ENCODE measurements around the gene IRF6. TPM values are rescaled to one million over a fixed set of nuclear protein-coding genes. Genes with fewer than 3 reads are reported as not detected.
A peak's percentile ranks its signal among the peaks of the same experiment; 100 is the strongest.

IRF6 gene
- total RNA-seq (2022) = 44.1 and 51.2 TPM in 2 replicates
- percentile 81 among the genes with signal in this experiment for Bru-seq, nascent RNA
- percentile 90 among the genes with signal in this experiment for BruChase-seq, experiment 1, labeled RNA remaining after a 6-hour chase
- percentile 86 among the genes with signal in this experiment for BruChase-seq, experiment 2, labeled RNA remaining after a 2-hour chase
- long read RNA-seq, full-length matches to known transcripts = 28 of 44 reads
- long read RNA-seq, partial matches to known transcripts = 1 of 44 reads
- long read RNA-seq, other reads (novel, unspliced or antisense) = 15 of 44 reads

- no peaks in the 10 kb centered on the region for H3K27me3 Mint-ChIP-seq (ENCODE audit: unreplicated experiment)
- CTCF ChIA-PET = interaction anchor here (0.6 to 1.8 kb wide), 7 partner anchors 11 to 1867 kb away, joined by 3 to 13 read pairs (median 4); partner anchors contain the start of gene C1orf74
- H3K4me1 Mint-ChIP-seq (ENCODE audit: low read depth, unreplicated experiment) = peaks cover 55% of the 10 kb centered on the region
- no peak for TF ChIP-seq CTCF (IDR thresholded peaks at IDR 0.05; ENCODE audit: unreplicated experiment)
- H3K27ac Mint-ChIP-seq (ENCODE audit: unreplicated experiment) = peak within 1 kb of the TSS; percentile 90
- DNase-seq = peak; percentile 98
- peaks cover 23% of the 10 kb centered on the region for H3K36me3 Mint-ChIP-seq (ENCODE audit: insufficient read depth, unreplicated experiment)
- intact Hi-C loops (cut with micrococcal nuclease; ENCODE audit: unreplicated experiment) = loop anchor here (2.0 kb wide), 1 partner anchor 17 kb away; no protein-coding TSS in a partner anchor
- no peaks in the 10 kb centered on the region for H3K9me3 Mint-ChIP-seq (ENCODE audit: low read depth, unreplicated experiment)
- peak within 1 kb of the TSS; percentile 95 for H3K4me3 Mint-ChIP-seq (ENCODE audit: low read depth, unreplicated experiment)
- TSS peak; percentile 94 for BruUV-seq (replicated peaks)
These were observed at the start of gene IRF6 for GRCh38 chr1:209805875-209806760. Gene IRF6, minus strand, starts transcription at chr1:209806142. Its CDS starts 4,729 bp downstream, at chr1:209801413.

- Mint-ChIP-seq H3K9me3 (ENCODE audit: low read depth, unreplicated experiment) (no peaks in the 10 kb centered on the region), H3K27ac (ENCODE audit: unreplicated experiment) (no peak overlapping the region)
- CTCF ChIA-PET = no interaction called here
These were observed 49.7 kb upstream of the IRF6 start for GRCh38 chr1:209855623-209856022.

GRCh38 chr1:209855006-209855405, 49.1 kb upstream of the IRF6 start:
- CTCF ChIA-PET = no interaction called here
- Mint-ChIP-seq H3K4me1 (ENCODE audit: low read depth, unreplicated experiment) (no peaks in the 10 kb centered on the region), H3K27me3 (ENCODE audit: unreplicated experiment) (no peaks in the 10 kb centered on the region), H3K4me3 (ENCODE audit: low read depth, unreplicated experiment) (no peak overlapping the region), H3K27ac (ENCODE audit: unreplicated experiment) (no peak overlapping the region), H3K9me3 (ENCODE audit: low read depth, unreplicated experiment) (no peaks in the 10 kb centered on the region), H3K36me3 (ENCODE audit: insufficient read depth, unreplicated experiment) (peaks cover 42% of the 10 kb centered on the region)
- intact Hi-C loops (cut with micrococcal nuclease; ENCODE audit: unreplicated experiment) = no loop called here
- TF ChIP-seq CTCF (IDR thresholded peaks at IDR 0.05; ENCODE audit: unreplicated experiment) = no peak
- BruUV-seq (replicated peaks) = no TSS peak
- no peak for DNase-seq

More at GRCh38 chr1:209855623-209856022, 49.7 kb upstream of the IRF6 start:
- intact Hi-C loops (cut with micrococcal nuclease; ENCODE audit: unreplicated experiment) = no loop called here
- no peaks in the 10 kb centered on the region for H3K27me3 Mint-ChIP-seq (ENCODE audit: unreplicated experiment)
- BruUV-seq (replicated peaks) = no TSS peak
- H3K4me3 Mint-ChIP-seq (ENCODE audit: low read depth, unreplicated experiment) = no peak overlapping the region
- no peak for TF ChIP-seq CTCF (IDR thresholded peaks at IDR 0.05; ENCODE audit: unreplicated experiment)
- peaks cover under 1% of the 10 kb centered on the region for H3K4me1 Mint-ChIP-seq (ENCODE audit: low read depth, unreplicated experiment)
- no peak for DNase-seq
- peaks cover 42% of the 10 kb centered on the region for H3K36me3 Mint-ChIP-seq (ENCODE audit: insufficient read depth, unreplicated experiment)

- Mint-ChIP-seq H3K9me3 (ENCODE audit: low read depth, unreplicated experiment) (no peaks in the 10 kb centered on the region), H3K36me3 (ENCODE audit: insufficient read depth, unreplicated experiment) (peaks cover 42% of the 10 kb centered on the region), H3K4me1 (ENCODE audit: low read depth, unreplicated experiment) (no peaks in the 10 kb centered on the region), H3K27ac (ENCODE audit: unreplicated experiment) (no peak overlapping the region), H3K27me3 (ENCODE audit: unreplicated experiment) (no peaks in the 10 kb centered on the region), H3K4me3 (ENCODE audit: low read depth, unreplicated experiment) (no peak overlapping the region)
- intact Hi-C loops (cut with micrococcal nuclease; ENCODE audit: unreplicated experiment) = no loop called here
- CTCF ChIA-PET = no interaction called here
- BruUV-seq (replicated peaks) = no TSS peak
- no peak for DNase-seq
- no peak for TF ChIP-seq CTCF (IDR thresholded peaks at IDR 0.05; ENCODE audit: unreplicated experiment)
These were observed 48.3 kb upstream of the IRF6 start for GRCh38 chr1:209854196-209854595.
